Neural progenitor cell (in vitro differentiated cells): ENCODE data around the gene NLGN2. TPM values are rescaled to one million over a fixed set of nuclear protein-coding genes. Genes with fewer than 3 reads are reported as not detected.

Experiments used
- DNase-seq: peaks from one replicate; pipeline ENCODE4 v3.0.0-alpha.2; 2016; ENCODE audit warnings: low spot score
- H2AFZ ChIP-seq: fragments of 200-600 bp; sonication (generic); replicated peaks from 2 replicates; pipeline ENCODE4 v1.6.1; 2016; ENCODE audit warnings: antibody characterized with exemption
- H3F3A ChIP-seq: fragments of 200-600 bp; sonication (generic); 2 replicates; pipeline ENCODE4 v1.6.1; 2016; ENCODE audit warnings: antibody characterized with exemption, low read depth
- H3K27ac ChIP-seq: fragments of 200-600 bp; sonication (generic); 2 replicates; pipeline ENCODE4 v1.5.1; 2016; ENCODE audit warnings: mild to moderate bottlenecking
- H3K27me3 ChIP-seq: fragments of 200-600 bp; sonication (generic); 2 replicates; pipeline ENCODE4 v1.6.1; 2016; ENCODE audit warnings: mild to moderate bottlenecking, moderate library complexity
- H3K36me3 ChIP-seq: fragments of 200-600 bp; sonication (generic); 2 replicates; pipeline ENCODE4 v1.5.1; 2016
- H3K4me1 ChIP-seq: fragments of 200-600 bp; sonication (generic); 2 replicates; pipeline ENCODE4 v1.6.1; 2016; ENCODE audit warnings: mixed run types
- H3K4me2 ChIP-seq: fragments of 200-600 bp; sonication (generic); 2 replicates; pipeline ENCODE4 v1.6.1; 2016
- H3K4me3 ChIP-seq: fragments of 200-600 bp; sonication (generic); 2 replicates; pipeline ENCODE4 v1.5.1; 2016
- H3K79me2 ChIP-seq: fragments of 200-600 bp; sonication (generic); 2 replicates; pipeline ENCODE4 v1.6.1; 2016; ENCODE audit warnings: low read depth
- H3K9ac ChIP-seq: fragments of 200-600 bp; sonication (generic); 2 replicates; pipeline ENCODE4 v1.6.1; 2016
- H3K9me3 ChIP-seq: fragments of 200-600 bp; sonication (generic); 2 replicates; pipeline ENCODE4 v1.5.1; 2016; ENCODE audit warnings: low read depth
- H4K20me1 ChIP-seq: fragments of 200-600 bp; sonication (generic); 2 replicates; pipeline ENCODE4 v1.6.1; 2016; ENCODE audit warnings: low read depth
- H3K27ac Mint-ChIP-seq: 3 replicates; pipeline ENCODE4 v1.8.0; 2021; ENCODE audit warnings: mixed read lengths
- H3K27me3 Mint-ChIP-seq: 2 replicates; pipeline ENCODE4 v1.8.0; 2022; ENCODE audit warnings: low read depth, mild to moderate bottlenecking, inconsistent platforms, moderate library complexity, mixed read lengths; ENCODE audit not compliant: insufficient read depth
- H3K36me3 Mint-ChIP-seq: 3 replicates; pipeline ENCODE4 v1.8.0; 2021; ENCODE audit warnings: mixed read lengths
- H3K4me1 Mint-ChIP-seq: 3 replicates; pipeline ENCODE4 v1.8.0; 2021; ENCODE audit warnings: mixed read lengths
- H3K4me3 Mint-ChIP-seq: 3 replicates; pipeline ENCODE4 v1.8.0; 2021; ENCODE audit warnings: mild to moderate bottlenecking, moderate library complexity, mixed read lengths
- H3K9me3 Mint-ChIP-seq: 3 replicates; pipeline ENCODE4 v1.8.0; 2020; ENCODE audit warnings: mixed read lengths
- EZH2 ChIP-seq: fragments of 200-600 bp; sonication (generic); IDR thresholded peaks from 2 replicates; pipeline ENCODE4 v1.6.1; 2017; ENCODE audit warnings: antibody characterized with exemption, mild to moderate bottlenecking, moderate library complexity
- EZH2phosphoT487 ChIP-seq: fragments of 200-600 bp; sonication (generic); IDR thresholded peaks from 2 replicates; pipeline ENCODE4 v1.6.1; 2017; ENCODE audit warnings: antibody characterized with exemption
- total RNA-seq: library from RNA; depleted of rRNA; stranded (reverse); fragments of >200 nt; gene quantifications from 2 replicates; pipeline ENCODE4 v1.2.3, GENCODE V29; 2015; ENCODE audit warnings: low replicate concordance
- TF ChIP-seq, protein P1 (sequence below): fragments of 200-600 bp; sonication (generic); IDR thresholded peaks from 2 replicates; pipeline ENCODE4 v1.5.1; 2017; ENCODE audit warnings: antibody characterized with exemption, mild to moderate bottlenecking

The NLGN2 gene
- total RNA-seq, 1 donor from 2014 or later = 13.9 TPM

DNA sequence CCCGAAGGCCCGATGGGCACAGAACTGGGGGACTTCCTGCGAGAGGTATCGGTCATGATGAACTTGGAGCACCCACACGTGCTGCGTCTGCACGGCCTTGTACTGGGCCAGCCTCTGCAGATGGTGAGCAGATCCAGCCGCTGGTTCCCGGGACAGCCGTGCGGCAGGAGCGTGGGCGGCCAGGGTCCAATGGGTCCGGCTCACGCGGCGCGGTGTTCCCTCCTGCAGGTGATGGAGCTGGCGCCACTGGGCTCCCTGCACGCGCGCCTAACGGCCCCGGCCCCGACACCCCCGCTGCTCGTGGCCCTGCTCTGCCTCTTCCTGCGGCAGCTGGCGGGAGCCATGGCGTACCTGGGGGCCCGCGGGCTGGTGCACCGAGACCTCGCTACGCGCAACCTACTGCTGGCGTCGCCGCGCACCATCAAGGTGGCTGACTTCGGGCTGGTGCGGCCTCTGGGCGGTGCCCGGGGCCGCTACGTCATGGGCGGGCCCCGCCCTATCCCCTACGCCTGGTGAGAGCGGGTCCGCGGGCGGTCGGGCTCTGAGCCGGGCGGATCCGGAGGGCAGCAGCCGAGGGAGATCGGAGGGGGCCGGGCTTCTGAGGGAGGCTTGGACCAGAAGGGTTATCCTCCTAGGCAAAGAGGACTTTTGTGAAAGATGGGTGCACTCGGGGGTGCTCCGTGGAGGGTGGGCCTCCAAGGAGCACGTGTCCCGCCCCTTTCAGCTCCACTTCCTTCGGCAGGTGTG, 23.7 kb upstream of the NLGN2 start:
- Histone ChIP-seq H4K20me1 (peaks cover 5% of the 10 kb centered on the region), H3K9ac (no peak overlapping the region), H3K79me2 (no peaks in the 10 kb centered on the region), H3K27ac (no peak overlapping the region), H3K4me3 (peak overlapping the region; percentile 45), H3K4me2 (peak overlapping the region; percentile 85), H3K27me3 (peaks cover 57% of the 10 kb centered on the region), H2AFZ (peak overlapping the region; percentile 60), H3K9me3 (peaks cover 5% of the 10 kb centered on the region), H3K36me3 (no peaks in the 10 kb centered on the region), H3K4me1 (peaks cover 8% of the 10 kb centered on the region), H3F3A (peaks cover 18% of the 10 kb centered on the region)
- peak; percentile 91 for DNase-seq
- peak overlapping the region; percentile 36 for H3K4me3 Mint-ChIP-seq
- peaks cover 13% of the 10 kb centered on the region for H3K9me3 Mint-ChIP-seq
- peaks cover 43% of the 10 kb centered on the region for H3K27me3 Mint-ChIP-seq
- TF ChIP-seq, protein P1, sequence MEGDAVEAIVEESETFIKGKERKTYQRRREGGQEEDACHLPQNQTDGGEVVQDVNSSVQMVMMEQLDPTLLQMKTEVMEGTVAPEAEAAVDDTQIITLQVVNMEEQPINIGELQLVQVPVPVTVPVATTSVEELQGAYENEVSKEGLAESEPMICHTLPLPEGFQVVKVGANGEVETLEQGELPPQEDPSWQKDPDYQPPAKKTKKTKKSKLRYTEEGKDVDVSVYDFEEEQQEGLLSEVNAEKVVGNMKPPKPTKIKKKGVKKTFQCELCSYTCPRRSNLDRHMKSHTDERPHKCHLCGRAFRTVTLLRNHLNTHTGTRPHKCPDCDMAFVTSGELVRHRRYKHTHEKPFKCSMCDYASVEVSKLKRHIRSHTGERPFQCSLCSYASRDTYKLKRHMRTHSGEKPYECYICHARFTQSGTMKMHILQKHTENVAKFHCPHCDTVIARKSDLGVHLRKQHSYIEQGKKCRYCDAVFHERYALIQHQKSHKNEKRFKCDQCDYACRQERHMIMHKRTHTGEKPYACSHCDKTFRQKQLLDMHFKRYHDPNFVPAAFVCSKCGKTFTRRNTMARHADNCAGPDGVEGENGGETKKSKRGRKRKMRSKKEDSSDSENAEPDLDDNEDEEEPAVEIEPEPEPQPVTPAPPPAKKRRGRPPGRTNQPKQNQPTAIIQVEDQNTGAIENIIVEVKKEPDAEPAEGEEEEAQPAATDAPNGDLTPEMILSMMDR = no peak
- TF ChIP-seq EZH2 = no peak
- H3K27ac Mint-ChIP-seq = no peak overlapping the region
- H3K36me3 Mint-ChIP-seq = peaks cover 3% of the 10 kb centered on the region
- H3K4me1 Mint-ChIP-seq = peaks cover 11% of the 10 kb centered on the region

DNA sequence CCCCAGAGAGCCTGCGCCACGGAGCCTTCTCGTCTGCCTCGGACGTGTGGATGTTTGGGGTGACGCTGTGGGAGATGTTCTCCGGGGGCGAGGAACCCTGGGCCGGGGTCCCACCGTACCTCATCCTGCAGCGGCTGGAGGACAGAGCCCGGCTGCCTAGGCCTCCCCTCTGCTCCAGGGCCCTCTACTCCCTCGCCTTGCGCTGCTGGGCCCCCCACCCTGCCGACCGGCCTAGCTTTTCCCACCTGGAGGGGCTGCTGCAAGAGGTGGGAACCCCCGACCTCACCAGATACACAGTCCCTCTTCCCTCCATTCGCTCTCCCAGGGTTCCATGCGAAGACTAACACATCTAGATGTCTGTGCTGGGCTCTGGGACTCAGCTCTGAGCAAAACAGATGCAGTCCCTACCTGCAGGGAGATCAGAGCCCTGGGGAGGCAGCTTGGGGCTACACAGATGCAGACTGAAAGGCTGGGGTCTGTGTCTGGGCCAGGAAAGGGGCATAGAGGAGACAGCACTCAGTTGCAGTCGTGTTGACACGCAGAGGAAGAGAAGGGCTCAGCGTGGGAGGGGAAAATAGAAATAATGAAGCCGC, 23.1 kb upstream of the NLGN2 start:
- Histone ChIP-seq H3K4me3 (peak overlapping the region; percentile 45), H3K4me2 (peak overlapping the region; percentile 85), H3K27me3 (peaks cover 50% of the 10 kb centered on the region), H3F3A (peaks cover 18% of the 10 kb centered on the region), H3K27ac (no peak overlapping the region), H3K9me3 (no peaks in the 10 kb centered on the region), H4K20me1 (peaks cover 5% of the 10 kb centered on the region), H3K79me2 (no peaks in the 10 kb centered on the region), H3K36me3 (no peaks in the 10 kb centered on the region), H2AFZ (peak overlapping the region; percentile 60), H3K4me1 (peaks cover 8% of the 10 kb centered on the region), H3K9ac (no peak overlapping the region)
- peaks cover 6% of the 10 kb centered on the region for H3K9me3 Mint-ChIP-seq
- H3K4me3 Mint-ChIP-seq = peak overlapping the region; percentile 36
- peaks cover 39% of the 10 kb centered on the region for H3K27me3 Mint-ChIP-seq
- H3K4me1 Mint-ChIP-seq = peaks cover 11% of the 10 kb centered on the region
- H3K27ac Mint-ChIP-seq = peak overlapping the region; percentile 15
- TF ChIP-seq EZH2 = no peak
- TF ChIP-seq, protein P1 = no peak
- no peak for TF ChIP-seq EZH2phosphoT487
- peaks cover 5% of the 10 kb centered on the region for H3K36me3 Mint-ChIP-seq
- DNase-seq = no peak

DNA sequence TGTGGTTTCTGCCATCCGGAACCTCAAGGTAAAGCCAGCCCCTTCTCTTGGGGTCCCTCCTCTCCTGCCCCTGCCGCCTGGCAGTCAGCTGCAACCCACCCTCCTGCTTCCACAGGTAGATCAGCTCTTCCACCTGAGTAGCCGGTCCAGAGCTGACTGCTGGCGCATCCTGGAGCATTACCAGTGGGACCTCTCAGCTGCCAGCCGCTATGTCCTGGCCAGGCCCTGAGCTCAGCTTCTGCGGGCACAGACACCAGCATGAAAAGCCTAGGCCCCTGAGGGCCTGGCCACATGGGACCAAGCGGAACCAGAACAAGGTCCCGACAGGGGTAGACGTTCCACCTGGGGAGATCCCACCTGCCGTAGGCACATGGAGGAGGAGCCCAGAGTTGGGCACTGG, 18.8 kb upstream of the NLGN2 start:
- no peak for TF ChIP-seq EZH2phosphoT487
- TF ChIP-seq, protein P1 = no peak
- TF ChIP-seq EZH2 = no peak
- Mint-ChIP-seq H3K27ac (no peak overlapping the region), H3K4me1 (peaks cover 6% of the 10 kb centered on the region), H3K9me3 (no peaks in the 10 kb centered on the region), H3K4me3 (no peak overlapping the region), H3K36me3 (peaks cover 7% of the 10 kb centered on the region), H3K27me3 (peaks cover 7% of the 10 kb centered on the region)
- H3K27ac ChIP-seq = no peak overlapping the region
- H3F3A ChIP-seq = peaks cover 7% of the 10 kb centered on the region
- H3K27me3 ChIP-seq = peaks cover 12% of the 10 kb centered on the region
- H3K9me3 ChIP-seq = no peaks in the 10 kb centered on the region
- H3K79me2 ChIP-seq = no peaks in the 10 kb centered on the region
- DNase-seq = no peak
- H3K36me3 ChIP-seq = no peaks in the 10 kb centered on the region
- H4K20me1 ChIP-seq = peaks cover 10% of the 10 kb centered on the region
- no peak overlapping the region for H2AFZ ChIP-seq
- H3K9ac ChIP-seq = no peak overlapping the region
- peaks cover 10% of the 10 kb centered on the region for H3K4me1 ChIP-seq
- H3K4me3 ChIP-seq = no peak overlapping the region
- H3K4me2 ChIP-seq = no peak overlapping the region
